T-helper 9 cell (primary cell): ENCODE results near the gene ATF5.

Experiments used
- DNase-seq: peaks from one replicate; pipeline ENCODE4 v3.0.0-alpha.2; 2020
- total RNA-seq, 2 donors: gene quantifications; one replicate each; lab custom pipeline; 2026; lab: John Stamatoyannopoulos, UW

ATF5 gene
- total RNA-seq = 8.3 to 19.8 reads per million in 2 donors

GRCh38 chr19:49929121-49929610 is at the start of gene ATF5, which contains the start of gene NUP62:
ATF5 (plus strand) TSS chr19:49929205; CDS start chr19:49930851, 1,646 bp downstream.
NUP62 (minus strand) TSS chr19:49929504; CDS start chr19:49909807, 19,697 bp downstream.
- DNase-seq = peak; percentile 91

GRCh38 chr19:49879243-49879963 is 49.6 kb upstream of the ATF5 start:
- DNase-seq = no peak

GRCh38 chr19:49880162-49880869 is 48.7 kb upstream of the ATF5 start:
- no peak for DNase-seq

- DNase-seq = no peak
Measured at GRCh38 chr19:49881186-49881585, 47.8 kb upstream of the ATF5 start.

GRCh38 chr19:49881672-49882394 is 47.2 kb upstream of the ATF5 start:
- DNase-seq = no peak

- DNase-seq = no peak
Measured at GRCh38 chr19:49882643-49883042, 46.4 kb upstream of the ATF5 start.

GRCh38 chr19:49883094-49883493 is 45.9 kb upstream of the ATF5 start:
- no peak for DNase-seq

GRCh38 chr19:49884109-49884508 is 44.9 kb upstream of the ATF5 start:
- DNase-seq = no peak

- DNase-seq = no peak
Measured at GRCh38 chr19:49884760-49885159, 44.2 kb upstream of the ATF5 start.

GRCh38 chr19:49887037-49887664 is 41.9 kb upstream of the ATF5 start:
- DNase-seq = no peak

- DNase-seq = no peak
Measured at GRCh38 chr19:49887665-49888509, 41.1 kb upstream of the ATF5 start.

GRCh38 chr19:49888510-49888824 is 40.5 kb upstream of the ATF5 start:
- DNase-seq = no peak

GRCh38 chr19:49889038-49889686 is 39.8 kb upstream of the ATF5 start:
- DNase-seq = no peak

- peak; percentile 62 for DNase-seq
Measured at GRCh38 chr19:49889687-49890348, 39.2 kb upstream of the ATF5 start.

- DNase-seq = peak; percentile 71
Measured at GRCh38 chr19:49890349-49891311, 38.4 kb upstream of the ATF5 start.

- no peak for DNase-seq
Measured at GRCh38 chr19:49891393-49891792, 37.6 kb upstream of the ATF5 start.

GRCh38 chr19:49892716-49893115 is 36.3 kb upstream of the ATF5 start:
- DNase-seq = no peak

GRCh38 chr19:49894011-49894664 is 34.9 kb upstream of the ATF5 start:
- DNase-seq = no peak
